Measurements from ENCODE around the gene GPRC5A.

- TF ChIP-seq POLR2AphosphoS5 (IDR thresholded peaks at IDR 0.05; ENCODE audit: insufficient read depth in 1 of 2, low read depth in 1 of 2) (no peak), POLR2A (IDR thresholded peaks at IDR 0.05) (no peak), CTCF (IDR thresholded peaks at IDR 0.05) (no peak)
Measured at GRCh38 chr12:12933742-12934141, 42.4 kb downstream of the GPRC5A start.
